ENCODE results near the gene ELOVL5. TPM values are rescaled to one million over a fixed set of nuclear protein-coding genes. Genes with fewer than 3 reads are reported as not detected.

Gene ELOVL5
- total RNA-seq, 4 donors from 2014 or later: 14.3 to 63.1 (median 29.2) TPM

- 86 to 90% methylated on average over 6 to 10 of the region's 10 CpGs for WGBS, 2 donors (ENCODE audit: low coverage in 1 of 2)
- TF ChIP-seq POLR2A (IDR thresholded peaks at IDR 0.05): no peak
- no peak for TF ChIP-seq EP300 (IDR thresholded peaks at IDR 0.05; ENCODE audit: low read depth)
- no peak for TF ChIP-seq POLR2AphosphoS5 (IDR thresholded peaks at IDR 0.05)
- no peak for TF ChIP-seq CTCF (IDR thresholded peaks at IDR 0.05)
- in situ Hi-C loops (cut with MboI; ENCODE audit: low pct_ligation_motif_present in 1 of 4, low pct_unique_long_range_greater_than_20kb in 1 of 4, low sequenced_read_pairs in 3 of 4): no loop called here
Measured at GRCh38 chr6:53230775-53231467, 117.8 kb downstream of the ELOVL5 start.

GRCh38 chr6:53227847-53228246 lies 120.9 kb downstream of the ELOVL5 start:
- no peaks in the 10 kb centered on the region for H3K9me3 ChIP-seq
- in situ Hi-C loops (cut with MboI; ENCODE audit: low pct_ligation_motif_present in 1 of 4, low pct_unique_long_range_greater_than_20kb in 1 of 4, low sequenced_read_pairs in 3 of 4) (no loop called here), intact Hi-C loops (cut with DNase I; ENCODE audit: low total_unique reads) (no loop called here)
- no peak overlapping the region for H3K4me3 ChIP-seq
- no peaks in the 10 kb centered on the region for H3K27me3 ChIP-seq
- no peaks in the 10 kb centered on the region for H3K36me3 ChIP-seq
- no peak for TF ChIP-seq POLR2A (IDR thresholded peaks at IDR 0.05)
- no peak for TF ChIP-seq POLR2AphosphoS5 (IDR thresholded peaks at IDR 0.05)
- no peak for TF ChIP-seq CTCF (IDR thresholded peaks at IDR 0.05)
- TF ChIP-seq EP300 (IDR thresholded peaks at IDR 0.05; ENCODE audit: low read depth): no peak
- H3K4me1 ChIP-seq: no peaks in the 10 kb centered on the region
- WGBS, 2 donors (ENCODE audit: low coverage in 1 of 2): 96 to 100% methylated on average over 3 of the region's 3 CpGs
- no peak for DNase-seq
- H3K27ac ChIP-seq: no peak overlapping the region

More at GRCh38 chr6:53230775-53231467, 117.8 kb downstream of the ELOVL5 start:
- Histone ChIP-seq H3K27me3 (no peaks in the 10 kb centered on the region), H3K36me3 (no peaks in the 10 kb centered on the region), H3K4me1 (no peaks in the 10 kb centered on the region), H3K27ac (no peak overlapping the region), H3K4me3 (no peak overlapping the region), H3K9me3 (no peaks in the 10 kb centered on the region)
- no peak for DNase-seq
- intact Hi-C loops (cut with DNase I; ENCODE audit: low total_unique reads): no loop called here

- TF ChIP-seq POLR2AphosphoS5 (IDR thresholded peaks at IDR 0.05) (no peak), EP300 (IDR thresholded peaks at IDR 0.05; ENCODE audit: low read depth) (no peak), POLR2A (IDR thresholded peaks at IDR 0.05) (no peak), CTCF (IDR thresholded peaks at IDR 0.05) (no peak)
- in situ Hi-C loops (cut with MboI; ENCODE audit: low pct_ligation_motif_present in 1 of 4, low pct_unique_long_range_greater_than_20kb in 1 of 4, low sequenced_read_pairs in 3 of 4): no loop called here
- no peak overlapping the region for H3K27ac ChIP-seq
- H3K4me3 ChIP-seq: no peak overlapping the region
- no peaks in the 10 kb centered on the region for H3K27me3 ChIP-seq
- no peaks in the 10 kb centered on the region for H3K4me1 ChIP-seq
- intact Hi-C loops (cut with DNase I; ENCODE audit: low total_unique reads): no loop called here
- DNase-seq: no peak
- no peaks in the 10 kb centered on the region for H3K36me3 ChIP-seq
- no peaks in the 10 kb centered on the region for H3K9me3 ChIP-seq
Measured at GRCh38 chr6:53220605-53221004, 128.1 kb downstream of the ELOVL5 start.

Small RNAs within 50 kb of the gene (small RNA-seq; reads per million reads assigned to genes)
- gene MIR5685 (0 reads per million in 4 donors), gene RNU1-136P (0 to 0.55 (median 0.13) reads per million in 4 donors)

Other genes starting within 250 kb of the ELOVL5 start
- gene GCM1, start 200.1 kb downstream of the ELOVL5 start, total RNA-seq: under 1 TPM in 1 of 4 donors, not detected in 3; 0.32 TPM
- gene GCLC, start 196.2 kb upstream of the ELOVL5 start, total RNA-seq: 100 to 1,000 TPM in 1 of 4 donors, 10 to 100 TPM in 3; 35.2 to 146 (median 64.1) TPM